Kidney (tissue), 14 donors: Measurements from ENCODE around the gene ARHGAP35. TPM values are rescaled to one million over a fixed set of nuclear protein-coding genes. Genes with fewer than 3 reads are reported as not detected.
"Not testable (repeated sequence)": the region's sequence is repeated elsewhere in the genome, so short reads cannot be mapped to it uniquely, and the experiment has no call there.

ENCODE experiments used
- DNase-seq, 5 donors: peaks; one replicate each; pipeline ENCODE4 v3.0.0-alpha.2; 2013 to 2020
- FAIRE-seq: peaks from 2 replicates; lab custom pipeline; 2012; peaks lifted over from hg19 to GRCh38; lab: Jason Lieb, UNC
- H3K27ac ChIP-seq, 2 donors: one replicate each; pipeline ENCODE4 v1.7.0; 2013; ENCODE audit warnings: low read depth in 2 of 2, low read length in 2 of 2, inconsistent platforms in 1 of 2
- H3K27me3 ChIP-seq: one replicate; pipeline ENCODE4 v1.7.1; 2013; ENCODE audit warnings: low read length, inconsistent platforms; ENCODE audit not compliant: control insufficient read depth, insufficient read depth
- H3K36me3 ChIP-seq, 3 donors: one replicate each; pipeline versions ENCODE4 v1.7.0 to v1.7.1; 2013; ENCODE audit warnings: low read length in 3 of 3, control low read depth in 1 of 3, inconsistent platforms in 1 of 3; ENCODE audit not compliant: insufficient read depth in 3 of 3, control insufficient read depth in 2 of 3
- H3K4me1 ChIP-seq, 3 donors: one replicate each; pipeline versions ENCODE4 v1.7.0 to v1.7.1; 2013; ENCODE audit warnings: low read length in 3 of 3, inconsistent platforms in 1 of 3, low read depth in 1 of 3; ENCODE audit not compliant: control insufficient read depth in 2 of 3, insufficient read depth in 2 of 3
- H3K4me3 ChIP-seq, 3 donors: one replicate each; pipeline versions ENCODE4 v1.7.0 to v1.8.1; 2013; ENCODE audit warnings: low read length in 3 of 3, control low read depth in 1 of 3, inconsistent platforms in 1 of 3
- H3K9ac ChIP-seq, 3 donors: one replicate each; pipeline versions ENCODE4 v1.7.0 to v1.7.1; 2013; ENCODE audit warnings: low read length in 3 of 3, control low read depth in 1 of 3, inconsistent platforms in 1 of 3
- H3K9me3 ChIP-seq, 3 donors: one replicate each; pipeline versions ENCODE4 v1.7.0 to v1.7.1; 2013; ENCODE audit warnings: low read length in 3 of 3, control low read depth in 1 of 3, inconsistent platforms in 1 of 3; ENCODE audit not compliant: control insufficient read depth in 2 of 3, insufficient read depth in 1 of 3
- intact Hi-C: fragments of 100-400 bp; cut with DNase I; formaldehyde crosslinking; loops from one replicate; pipeline ENCODE4 v1.11.1; 2022
- polyA plus RNA-seq: library from polyadenylated mRNA; stranded (reverse); fragments of 350-450 nt; fragmentation: Illumina TruSeq; extraction: RNeasy Lipid Tissue Mini Kit (QIAGEN cat#74804); gene quantifications from one replicate; pipeline ENCODE4 v1.2.3, GENCODE V29; 2014; ENCODE audit warnings: low read depth, low replicate concordance; ENCODE audit not compliant: insufficient read depth
- total RNA-seq: library from RNA; stranded (reverse); fragmentation: NEBNext Ultra II Directional; extraction: Animal tissue kit (Norgen Biotek cat#: 25700); gene quantifications from one replicate; pipeline ENCODE4 v1.2.1, GENCODE V29; 2021
- TF ChIP-seq, protein P1 (sequence below): IDR thresholded peaks from 3 replicates; pipeline ENCODE4 v1.5.1; 2012; ENCODE audit warnings: mild to moderate bottlenecking, moderate library complexity, borderline replicate concordance; ENCODE audit not compliant: insufficient read depth; ENCODE audit errors: extremely low read depth
- donor health status: control.
- donor health status: control.
- donor health status: control.
- donor health status: control.
- donor health status: control.
- donor health status: DM: yes; HTN: yes; CAD: no.
- donor health status: Normal renal cell carcinoma (clear cell type).

The ARHGAP35 gene
- total and polyA plus RNA-seq, 2 donors from 2014 or later, result 14.0 to 53.6 TPM

DNA sequence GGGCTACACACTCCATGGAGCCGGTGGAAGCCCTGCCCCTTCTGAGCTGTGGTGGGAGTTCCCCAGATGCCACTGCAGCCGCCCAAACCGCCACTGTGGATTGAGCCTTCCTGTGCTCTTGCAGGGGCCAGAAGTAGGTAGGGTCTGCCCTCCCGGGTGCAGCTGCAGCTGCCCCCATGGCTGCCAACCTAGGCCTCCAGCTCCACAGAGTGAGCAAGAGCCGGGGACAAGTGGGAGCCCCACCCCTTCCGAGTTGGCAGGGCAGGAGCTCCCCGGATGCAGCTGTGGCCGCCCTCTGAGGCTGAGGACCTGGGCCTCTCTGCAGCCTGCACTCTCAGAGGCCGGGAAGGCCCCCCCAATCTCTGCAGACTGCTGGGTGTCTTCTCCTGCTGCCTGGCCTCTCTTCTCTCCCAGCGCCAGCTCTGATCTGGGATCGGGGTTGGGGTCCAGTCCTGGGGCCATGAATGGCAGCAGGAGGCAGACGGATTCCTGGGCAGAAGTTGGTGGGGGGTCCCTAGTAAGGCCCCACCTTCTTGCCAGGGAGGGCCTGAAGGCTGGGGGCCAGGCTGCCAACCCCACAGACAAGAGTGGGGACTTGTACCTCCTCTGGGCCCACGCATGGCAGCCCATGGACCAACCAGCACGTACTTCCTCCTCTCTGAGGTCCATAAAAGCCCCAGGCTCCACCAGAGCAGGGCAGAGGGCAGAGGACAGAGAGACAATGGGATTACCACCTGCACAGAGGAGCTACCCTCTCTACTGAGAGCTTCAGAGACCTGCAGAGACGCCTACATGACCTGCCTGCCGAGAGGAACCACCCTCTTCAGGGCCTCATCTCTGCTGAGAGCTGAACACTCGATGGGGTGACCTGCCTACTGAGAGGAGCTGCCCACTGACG, 39.0 kb upstream of the ARHGAP35 start:
- no peak overlapping the region for H3K27ac ChIP-seq
- no peak overlapping the region for H3K4me3 ChIP-seq
- no peaks in the 10 kb centered on the region for H3K9me3 ChIP-seq
- FAIRE-seq (no peak), DNase-seq (peak in 1 of 5 donors; percentile 52)
- H3K4me1 ChIP-seq, result no peaks in the 10 kb centered on the region
- no peak overlapping the region for H3K9ac ChIP-seq
- no peaks in the 10 kb centered on the region for H3K36me3 ChIP-seq
- TF ChIP-seq, protein P1, sequence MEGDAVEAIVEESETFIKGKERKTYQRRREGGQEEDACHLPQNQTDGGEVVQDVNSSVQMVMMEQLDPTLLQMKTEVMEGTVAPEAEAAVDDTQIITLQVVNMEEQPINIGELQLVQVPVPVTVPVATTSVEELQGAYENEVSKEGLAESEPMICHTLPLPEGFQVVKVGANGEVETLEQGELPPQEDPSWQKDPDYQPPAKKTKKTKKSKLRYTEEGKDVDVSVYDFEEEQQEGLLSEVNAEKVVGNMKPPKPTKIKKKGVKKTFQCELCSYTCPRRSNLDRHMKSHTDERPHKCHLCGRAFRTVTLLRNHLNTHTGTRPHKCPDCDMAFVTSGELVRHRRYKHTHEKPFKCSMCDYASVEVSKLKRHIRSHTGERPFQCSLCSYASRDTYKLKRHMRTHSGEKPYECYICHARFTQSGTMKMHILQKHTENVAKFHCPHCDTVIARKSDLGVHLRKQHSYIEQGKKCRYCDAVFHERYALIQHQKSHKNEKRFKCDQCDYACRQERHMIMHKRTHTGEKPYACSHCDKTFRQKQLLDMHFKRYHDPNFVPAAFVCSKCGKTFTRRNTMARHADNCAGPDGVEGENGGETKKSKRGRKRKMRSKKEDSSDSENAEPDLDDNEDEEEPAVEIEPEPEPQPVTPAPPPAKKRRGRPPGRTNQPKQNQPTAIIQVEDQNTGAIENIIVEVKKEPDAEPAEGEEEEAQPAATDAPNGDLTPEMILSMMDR, result no peak
- intact Hi-C loops, result no loop called here
- H3K27me3 ChIP-seq, result no peaks in the 10 kb centered on the region

DNA sequence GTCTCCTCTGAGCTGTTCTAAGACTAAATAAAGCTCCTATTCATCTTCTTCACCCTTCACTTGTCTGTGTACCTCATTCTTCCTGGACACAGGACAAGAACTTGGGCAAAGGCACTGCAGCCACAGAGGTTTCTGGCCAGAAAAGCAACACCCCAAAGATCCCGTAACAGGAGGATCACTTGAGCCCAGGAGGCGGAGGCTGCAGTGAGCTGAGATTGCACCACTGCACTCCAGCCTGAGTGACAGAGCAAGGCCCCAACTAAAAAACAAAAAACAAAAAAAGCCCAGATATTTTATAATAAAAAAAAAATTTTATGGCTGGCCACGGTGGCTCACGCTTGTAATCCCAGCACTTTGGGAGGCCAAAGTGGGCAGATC, 38.4 kb upstream of the ARHGAP35 start:
- H3K9ac ChIP-seq, FAIRE-seq, H3K27me3 ChIP-seq, H3K4me3 ChIP-seq, DNase-seq, intact Hi-C loops, H3K4me1 ChIP-seq, H3K36me3 ChIP-seq, H3K9me3 ChIP-seq, H3K27ac ChIP-seq: not testable (repeated sequence)

DNA sequence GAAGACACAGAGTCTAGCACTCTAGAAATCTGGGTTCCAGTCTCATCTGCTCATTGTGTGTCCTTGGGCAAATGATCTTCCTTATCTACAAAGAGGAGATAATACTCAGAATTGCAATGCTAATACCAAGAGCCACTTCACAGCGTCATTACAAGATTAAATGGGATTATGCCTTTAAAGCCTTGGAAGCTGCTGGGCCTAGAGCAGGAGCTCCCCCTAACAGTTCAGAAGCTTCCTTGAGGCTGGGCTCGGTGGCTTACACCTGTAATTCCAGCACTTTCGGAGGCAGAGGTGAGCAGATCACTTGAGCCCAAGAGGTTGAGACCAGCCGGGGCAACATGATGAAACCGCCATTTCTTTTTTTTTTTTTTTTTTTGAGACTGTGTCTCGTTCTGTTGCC, 37.7 kb upstream of the ARHGAP35 start:
- Histone ChIP-seq H3K4me3 (no peak overlapping the region), H3K27me3 (no peaks in the 10 kb centered on the region), H3K4me1 (no peaks in the 10 kb centered on the region), H3K9ac (no peak overlapping the region), H3K9me3 (no peaks in the 10 kb centered on the region), H3K27ac (no peak overlapping the region), H3K36me3 (no peaks in the 10 kb centered on the region)
- no peak for DNase-seq
- TF ChIP-seq, protein P1, result no peak
- no peak for FAIRE-seq
- intact Hi-C loops, result no loop called here

DNA sequence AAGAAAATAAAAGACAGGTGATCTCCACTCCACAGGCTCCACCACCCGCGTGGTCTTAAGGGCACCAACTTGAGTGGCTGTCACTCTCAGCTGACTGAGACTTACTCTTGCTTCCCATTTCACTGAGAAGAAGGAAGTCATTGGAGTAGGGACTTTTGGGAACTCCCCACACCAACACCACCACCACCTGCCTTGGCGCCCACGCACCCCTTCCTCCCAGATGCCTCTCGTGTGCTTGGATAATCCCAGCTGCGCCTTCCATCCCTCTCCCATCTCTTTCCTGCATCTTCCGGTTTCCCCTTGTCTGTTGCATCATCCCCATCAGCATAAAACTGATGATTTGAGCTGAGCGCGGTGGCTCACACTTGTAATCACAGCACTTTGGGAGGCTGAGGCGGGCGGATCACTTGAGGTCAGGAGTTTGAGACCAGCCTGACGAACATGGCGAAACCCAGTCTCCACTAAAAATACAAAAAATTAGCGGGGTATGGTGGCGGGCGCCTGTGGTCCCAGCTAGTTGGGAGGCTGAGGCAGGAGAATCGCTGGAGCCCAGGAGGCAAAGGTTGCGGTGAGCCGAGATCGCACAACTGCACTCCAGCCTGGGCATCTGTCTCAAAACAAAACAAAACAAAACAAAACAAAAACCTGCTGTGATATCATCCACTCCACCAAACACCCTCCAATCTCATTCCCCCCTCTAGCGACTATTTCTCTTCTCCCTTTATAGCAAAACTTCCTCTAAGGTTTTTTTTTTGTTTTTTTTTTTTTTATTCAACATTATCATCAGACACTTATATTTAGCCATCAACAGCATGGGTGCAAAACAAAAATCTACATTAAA, 35.7 kb upstream of the ARHGAP35 start:
- TF ChIP-seq, protein P1, result no peak
- Histone ChIP-seq H3K4me3 (no peak overlapping the region), H3K27ac (no peak overlapping the region), H3K27me3 (no peaks in the 10 kb centered on the region), H3K9me3 (no peaks in the 10 kb centered on the region), H3K9ac (no peak overlapping the region), H3K4me1 (no peaks in the 10 kb centered on the region), H3K36me3 (no peaks in the 10 kb centered on the region)
- intact Hi-C loops, result no loop called here
- FAIRE-seq (no peak), DNase-seq (no peak)
